A549 (cell line): Measurements from ENCODE around the gene MPND.

Experiments used
- CBX2 ChIP-seq: fragments of 200-600 bp; sonication (generic); IDR thresholded peaks from 2 replicates; pipeline ENCODE4 v1.6.1; 2016; ENCODE audit warnings: low read depth, mild to moderate bottlenecking, borderline replicate concordance
- CEBPB ChIP-seq, 2 experiments: fragments of >200 bp in 1 of 2; sonication (Bioruptor Twin) in 1 of 2; formaldehyde crosslinking in 1 of 2; IDR thresholded peaks; 2 replicates each; pipeline ENCODE4 v1.6.1; 2012 to 2016
- CHD4 ChIP-seq: fragments of 200-600 bp; sonication (generic); IDR thresholded peaks from 2 replicates; pipeline ENCODE4 v1.6.1; 2016; ENCODE audit warnings: antibody characterized with exemption, mild to moderate bottlenecking, borderline replicate concordance
- CTCF ChIP-seq: fragments of >200 bp; sonication (Bioruptor Twin); formaldehyde crosslinking; IDR thresholded peaks from 3 replicates; pipeline ENCODE4 v1.5.1; 2016
- EP300 ChIP-seq, 2 experiments: fragments of >200 bp; sonication (Bioruptor Twin); formaldehyde crosslinking; IDR thresholded peaks; 2 replicates in 1 of 2; 3 replicates in 1 of 2; pipeline ENCODE4 v1.6.1; 2016 to 2017
- KDM1A ChIP-seq: fragments of 200-600 bp; sonication (generic); IDR thresholded peaks from 2 replicates; pipeline ENCODE4 v1.6.1; 2016; ENCODE audit warnings: low read depth, mild to moderate bottlenecking
- MAFK ChIP-seq: fragments of 450-650 bp; IDR thresholded peaks from 2 replicates; pipeline ENCODE4 v1.6.1; 2014; ENCODE audit not compliant: partially characterized antibody
- MAX ChIP-seq: IDR thresholded peaks from 2 replicates; pipeline ENCODE4 v1.6.1; 2012
- MAZ ChIP-seq: fragments of 150-350 bp; IDR thresholded peaks from 2 replicates; pipeline ENCODE4 v1.6.1; 2014; ENCODE audit warnings: antibody characterized with exemption, low read depth, low read length, borderline replicate concordance
- PHF8 ChIP-seq: fragments of 200-600 bp; sonication (generic); IDR thresholded peaks from 2 replicates; pipeline ENCODE4 v1.6.1; 2016; ENCODE audit warnings: low read depth, mild to moderate bottlenecking, antibody characterized with exemption, moderate library complexity, borderline replicate concordance
- POLR2A ChIP-seq: IDR thresholded peaks from 2 replicates; pipeline ENCODE4 v1.6.1; 2012; ENCODE audit warnings: mild to moderate bottlenecking, low read length
- RAD21 ChIP-seq, 2 experiments: fragments of >200 bp in 1 of 2; sonication (Bioruptor Twin) in 1 of 2; formaldehyde crosslinking in 1 of 2; IDR thresholded peaks in 1 of 2; conservative IDR thresholded peaks in 1 of 2; 2 replicates in 1 of 2; 3 replicates in 1 of 2; pipeline ENCODE4 v1.6.1; 2012 to 2018; ENCODE audit warnings: inconsistent platforms in 1 of 2

- TF ChIP-seq CEBPB (IDR thresholded peaks at IDR 0.05): no peak
- no peak for TF ChIP-seq CHD4
- TF ChIP-seq CTCF: no peak
- TF ChIP-seq PHF8: no peak
- TF ChIP-seq MAZ: no peak
- TF ChIP-seq MAFK: no peak
- TF ChIP-seq EP300 (IDR thresholded peaks at IDR 0.05): no peak
- no peak for TF ChIP-seq RAD21 (conservative IDR thresholded peaks at IDR 0.05 in 1 of 2, IDR thresholded peaks at IDR 0.05 in 1 of 2)
- no peak for TF ChIP-seq POLR2A
- TF ChIP-seq CBX2: no peak
- TF ChIP-seq MAX: no peak
- TF ChIP-seq KDM1A: no peak
Observed at GRCh38 chr19:4326837-4327251, 16.5 kb upstream of the MPND start.
